Activated CD4-positive, alpha-beta T cell treated with anti-CD3 and anti-CD28 coated beads for 24 hours (primary cell): ENCODE results near the gene JCAD.
"Not testable (repeated sequence)": the region's sequence is repeated elsewhere in the genome, so short reads cannot be mapped to it uniquely, and the experiment has no call there.

Experiments used
- DNase-seq, 2 donors: peaks; one replicate each; pipeline ENCODE4 v3.0.0-alpha.2; 2020; ENCODE audit warnings: low read depth in 2 of 2

JCAD gene

GRCh38 chr10:29993319-29993915 is 66.0 kb downstream of the JCAD start:
- DNase-seq, result no peak

- no peak for DNase-seq
These were observed 66.5 kb downstream of the JCAD start for GRCh38 chr10:29992914-29993313.

DNA sequence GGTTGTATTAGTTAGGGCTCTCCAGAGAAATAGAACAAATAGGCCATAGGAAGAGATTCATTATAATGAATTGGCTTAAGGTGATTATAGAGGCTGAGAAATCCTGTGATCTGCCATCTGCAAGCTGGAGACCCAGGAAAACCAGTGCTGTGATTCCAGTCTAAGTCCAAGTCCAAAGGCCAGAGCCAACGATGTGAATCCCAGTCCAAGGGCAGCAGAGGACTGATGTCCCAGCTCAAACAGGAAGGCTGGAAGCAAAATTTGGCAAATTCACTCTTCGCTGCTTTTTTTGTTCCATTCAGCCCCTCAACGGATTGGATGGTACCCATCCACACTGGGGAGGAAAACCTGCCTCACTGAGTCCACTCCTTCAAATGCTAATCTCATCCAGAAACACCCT is 68.0 kb downstream of the JCAD start:
- no peak for DNase-seq

DNA sequence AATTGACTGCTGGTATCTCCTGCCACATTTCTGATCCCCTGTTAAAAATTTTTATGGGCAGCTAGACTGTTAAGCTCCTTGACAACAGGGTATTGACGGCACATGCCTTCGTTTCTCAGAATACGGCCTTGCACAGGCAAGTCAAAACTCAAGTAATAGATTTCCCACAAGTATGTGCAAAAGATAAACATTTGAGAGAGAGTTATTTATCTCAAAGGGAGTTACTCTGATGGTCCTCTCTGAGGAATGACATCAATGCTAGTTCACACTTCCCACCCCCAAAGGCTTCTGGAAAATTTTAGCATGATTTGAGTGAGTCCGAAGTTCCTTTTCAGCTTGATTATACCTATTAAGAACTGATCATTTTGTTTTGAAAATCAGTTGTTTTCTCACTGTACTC is 71.9 kb downstream of the JCAD start:
- no peak for DNase-seq

DNA sequence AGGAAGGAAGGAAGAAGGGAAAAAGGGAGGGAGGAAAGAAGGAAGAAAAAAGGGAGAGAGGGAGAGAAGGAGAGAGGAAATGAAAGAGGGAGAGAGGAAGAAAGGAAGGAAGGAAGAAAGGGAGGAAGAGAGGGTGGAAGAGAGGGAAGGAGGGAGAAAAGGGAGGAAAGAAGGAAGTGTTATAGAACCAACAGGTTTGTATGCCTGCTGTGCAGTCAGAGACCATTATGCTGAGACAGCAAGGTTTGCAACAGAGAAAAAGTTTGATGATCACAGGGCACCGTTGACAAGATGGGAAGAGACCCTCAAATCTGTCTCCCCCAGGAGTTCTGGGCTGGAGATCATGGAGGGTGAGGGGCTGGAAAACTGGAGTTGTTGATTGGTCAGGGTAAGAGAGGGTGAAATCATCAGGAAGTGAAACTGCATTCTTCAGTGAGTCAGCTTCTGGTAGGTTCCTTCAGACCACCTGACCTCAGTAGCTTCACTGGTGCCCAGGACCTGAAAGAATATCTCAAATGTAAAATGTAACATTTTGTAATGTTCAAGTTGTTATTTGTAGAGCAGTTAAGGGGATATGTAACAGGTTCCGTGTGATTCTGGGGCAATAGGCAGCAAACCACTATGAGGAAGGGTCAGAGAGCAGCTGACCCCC is 76.3 kb downstream of the JCAD start:
- DNase-seq, result no peak

- DNase-seq, result no peak
These were observed 77.9 kb downstream of the JCAD start for GRCh38 chr10:29981510-29981909.

DNA sequence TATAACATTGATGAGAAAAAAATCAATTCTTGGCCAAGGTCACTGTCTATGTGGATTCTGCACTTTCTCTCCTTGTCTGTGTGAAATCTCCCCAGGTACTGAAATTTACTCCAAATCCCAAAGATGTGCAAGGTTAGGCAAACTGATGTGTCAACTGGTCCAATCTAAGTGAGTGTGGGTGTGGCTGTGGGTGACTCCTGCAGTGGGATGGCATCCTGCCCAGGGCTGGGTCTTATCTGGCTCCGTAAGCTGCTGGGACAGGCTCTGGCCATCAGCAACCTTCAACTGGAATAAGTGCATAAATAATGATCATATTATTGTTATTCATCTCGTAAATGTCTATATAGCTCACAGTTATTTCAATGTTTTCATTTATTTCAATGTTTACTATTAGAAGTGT is 79.3 kb downstream of the JCAD start:
- DNase-seq, result no peak

DNA sequence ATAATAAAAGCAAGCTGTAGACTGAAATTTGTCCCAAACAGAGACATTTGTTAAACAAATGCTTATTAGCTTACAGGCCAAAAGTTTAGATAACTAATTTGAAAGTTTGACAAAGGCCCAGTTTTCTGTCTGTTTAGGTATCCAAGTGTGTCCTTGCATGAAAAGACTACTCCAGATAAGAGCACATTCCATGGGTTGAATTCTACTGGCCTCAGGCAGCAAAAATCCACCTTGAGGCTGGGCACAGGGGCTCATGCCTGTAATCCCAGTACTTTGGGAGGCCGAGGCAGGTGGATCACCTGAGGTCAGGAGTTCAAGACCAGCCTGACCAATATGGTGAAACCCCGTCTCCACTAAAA is 80.0 kb downstream of the JCAD start:
- DNase-seq, result not testable (repeated sequence)

GRCh38 chr10:29977171-29977570 is 82.2 kb downstream of the JCAD start:
- no peak for DNase-seq

DNA sequence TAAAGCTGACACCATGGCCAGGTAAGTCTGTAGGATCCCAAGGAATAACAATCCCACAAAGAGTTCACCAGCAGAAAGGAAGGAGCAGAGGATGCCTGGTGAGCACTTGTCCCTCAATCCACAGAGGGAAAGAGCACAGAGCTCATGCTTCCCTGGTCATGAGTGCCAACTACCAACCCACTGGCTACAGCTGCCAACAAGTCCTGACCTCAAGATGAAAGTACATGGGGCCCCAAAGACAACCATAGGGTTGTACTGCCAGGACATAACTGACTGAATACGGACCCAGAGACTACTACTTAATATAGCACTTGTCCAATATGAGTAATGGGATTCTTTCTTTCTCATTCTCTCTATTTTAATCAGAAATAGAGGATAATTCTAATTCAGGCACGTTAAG is 83.3 kb downstream of the JCAD start:
- no peak for DNase-seq

- no peak for DNase-seq
These were observed 84.6 kb downstream of the JCAD start for GRCh38 chr10:29974773-29975172.

- DNase-seq, result no peak
These were observed 85.5 kb downstream of the JCAD start for GRCh38 chr10:29973921-29974320.

DNA sequence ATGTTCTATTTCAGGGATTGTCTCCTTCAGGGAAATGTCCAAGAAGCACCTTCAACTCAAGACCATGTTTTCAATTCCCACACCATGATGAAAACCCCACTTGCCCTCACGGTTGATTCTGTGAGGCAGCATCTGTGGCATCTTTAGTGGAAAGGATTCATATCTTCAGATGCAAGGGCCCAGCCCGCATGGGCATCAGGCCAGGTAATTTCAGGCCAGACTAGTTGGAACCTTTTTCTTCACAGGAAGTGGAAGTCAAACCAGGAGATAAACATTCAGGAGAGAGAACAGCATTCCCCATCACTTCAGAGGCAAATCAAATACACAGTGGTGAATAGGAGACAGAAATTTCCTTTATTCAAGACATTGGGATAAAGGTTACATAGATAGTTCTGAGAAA is 88.8 kb downstream of the JCAD start:
- no peak for DNase-seq

GRCh38 chr10:29970012-29970396 is 89.4 kb downstream of the JCAD start:
- no peak for DNase-seq

GRCh38 chr10:29969255-29970011 is 90.0 kb downstream of the JCAD start:
- DNase-seq, result no peak

- no peak for DNase-seq
These were observed 90.8 kb downstream of the JCAD start for GRCh38 chr10:29968585-29968984.

GRCh38 chr10:29966269-29966668 is 93.1 kb downstream of the JCAD start:
- DNase-seq, result no peak
